Measurements from ENCODE around the gene SUGCT.

The SUGCT gene

DNA sequence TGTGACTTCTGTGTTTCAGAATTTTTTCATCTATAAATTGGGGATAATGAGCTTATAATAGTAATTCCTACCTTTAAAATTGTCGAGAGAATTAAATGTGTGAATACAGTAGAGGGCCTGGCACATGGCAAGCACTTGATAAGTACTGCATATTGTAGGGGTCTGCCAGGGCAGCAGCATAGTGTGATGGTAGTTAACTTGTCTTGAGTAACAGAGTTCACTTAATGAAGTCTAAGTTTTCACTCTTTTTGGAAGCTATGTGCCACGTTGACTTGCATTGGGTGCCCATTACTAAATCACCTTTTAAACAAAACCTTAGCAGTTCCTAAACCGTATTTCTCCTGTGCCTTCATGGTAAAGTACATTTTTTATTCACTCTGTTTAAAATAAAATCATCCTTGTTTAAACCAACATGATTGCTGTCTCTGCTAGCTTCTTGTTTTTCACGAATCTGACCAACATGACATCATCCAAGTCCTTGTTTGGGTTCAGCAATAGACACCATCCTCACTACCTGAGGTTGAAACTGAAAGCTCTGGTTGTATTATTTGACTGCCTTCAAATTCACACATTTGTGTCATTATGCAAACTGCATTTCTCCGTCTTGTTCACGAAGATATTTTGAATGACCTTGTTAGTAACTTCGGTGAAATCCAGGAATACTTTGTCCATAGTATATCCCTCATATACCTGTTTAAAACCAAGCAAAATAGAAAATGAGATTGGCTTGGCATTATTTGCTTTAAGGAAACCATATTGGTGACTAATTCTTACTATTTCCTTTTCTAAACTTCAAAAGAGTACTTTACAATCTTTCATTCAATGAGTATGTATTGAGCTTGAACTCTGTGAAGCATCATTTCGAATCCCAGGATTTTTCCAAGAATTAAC lies 340.2 kb downstream of the SUGCT start (continued):
- TF ChIP-seq, protein P1, sequence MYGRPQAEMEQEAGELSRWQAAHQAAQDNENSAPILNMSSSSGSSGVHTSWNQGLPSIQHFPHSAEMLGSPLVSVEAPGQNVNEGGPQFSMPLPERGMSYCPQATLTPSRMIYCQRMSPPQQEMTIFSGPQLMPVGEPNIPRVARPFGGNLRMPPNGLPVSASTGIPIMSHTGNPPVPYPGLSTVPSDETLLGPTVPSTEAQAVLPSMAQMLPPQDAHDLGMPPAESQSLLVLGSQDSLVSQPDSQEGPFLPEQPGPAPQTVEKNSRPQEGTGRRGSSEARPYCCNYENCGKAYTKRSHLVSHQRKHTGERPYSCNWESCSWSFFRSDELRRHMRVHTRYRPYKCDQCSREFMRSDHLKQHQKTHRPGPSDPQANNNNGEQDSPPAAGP (tag by site-specific recombination; IDR thresholded peaks at IDR 0.05) = no peak

DNA sequence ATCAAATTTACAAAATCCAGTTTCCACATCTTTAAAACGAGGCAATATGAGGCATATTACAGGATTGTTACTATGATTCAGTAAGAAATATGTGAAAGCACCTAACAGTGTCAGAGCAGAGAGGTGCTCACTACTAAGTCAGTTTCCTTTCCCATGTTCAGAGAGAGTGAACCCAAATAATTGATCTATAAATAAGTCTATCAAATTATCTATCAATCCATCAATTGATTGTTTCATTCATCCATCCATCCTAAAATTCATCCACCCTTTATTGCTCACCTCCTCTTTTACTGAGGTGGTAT lies 340.8 kb downstream of the SUGCT start:
- TF ChIP-seq ZNF610 (tag by site-specific recombination; IDR thresholded peaks at IDR 0.05; ENCODE audit: borderline replicate concordance) (no peak), ZNF660 (tag by site-specific recombination; IDR thresholded peaks at IDR 0.05) (no peak), ZXDB (tag by site-specific recombination; IDR thresholded peaks at IDR 0.05) (no peak), ZNF19 (tag by site-specific recombination; IDR thresholded peaks at IDR 0.05; ENCODE audit: low read depth) (no peak), ZNF777 (tag by site-specific recombination; IDR thresholded peaks at IDR 0.05; ENCODE audit: borderline replicate concordance) (no peak), ZNF747 (tag by site-specific recombination; IDR thresholded peaks at IDR 0.05) (no peak), ZNF677 (tag by site-specific recombination; IDR thresholded peaks at IDR 0.05) (no peak), ZBTB1 (tag by site-specific recombination; IDR thresholded peaks at IDR 0.05) (no peak), ZBTB11 (tag by site-specific recombination; conservative IDR thresholded peaks at IDR 0.05; ENCODE audit: low read depth) (no peak), ZBTB7A (tag by site-specific recombination; IDR thresholded peaks at IDR 0.05; ENCODE audit: low read depth) (no peak), ZNF621 (tag by site-specific recombination; IDR thresholded peaks at IDR 0.05) (no peak)
- ChIA-PET POLR2A (no interaction called here), CTCF (no interaction called here)

DNA sequence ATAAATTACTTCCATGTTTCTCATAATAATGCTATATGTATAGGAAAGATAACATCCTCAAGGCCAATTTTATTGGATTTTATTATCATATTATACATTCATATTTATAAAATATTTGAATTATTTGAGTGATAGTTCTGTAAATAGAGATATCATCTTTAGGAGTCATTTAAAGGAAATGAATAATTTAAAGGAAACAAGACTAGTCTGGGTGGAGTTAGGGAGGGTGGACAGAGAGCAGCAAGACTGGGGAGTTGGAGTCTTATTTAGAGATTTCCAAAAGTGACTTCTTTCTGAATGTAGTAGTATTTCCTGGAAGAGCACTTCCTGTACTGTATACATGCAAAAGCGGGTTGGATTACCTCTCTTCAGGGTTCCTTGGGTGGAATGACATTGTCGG lies 342.3 kb downstream of the SUGCT start:
- Histone ChIP-seq H3K4me3 (ENCODE audit: low read depth, low read length) (no peak overlapping the region), H3K36me3 (ENCODE audit: control insufficient read depth in 2 of 2, insufficient read depth in 1 of 2, low read length in 2 of 2) (no peaks in the 10 kb centered on the region), H3K9me3 (ENCODE audit: control insufficient read depth, insufficient read depth, low read depth, low read length) (no peaks in the 10 kb centered on the region), H3K27ac (ENCODE audit: extremely low read depth, low read depth, low read length) (no peak overlapping the region), H3K4me1 (ENCODE audit: control insufficient read depth, insufficient read depth, low read length) (no peaks in the 10 kb centered on the region)
- CTCF ChIA-PET = interaction anchor here (0.6 kb wide), 1 partner anchor 66 kb away, joined by 3 read pairs; no protein-coding TSS in a partner anchor
- POLR2A ChIA-PET = no interaction called here
- no peak for TF ChIP-seq ZNF785 (tag by site-specific recombination; IDR thresholded peaks at IDR 0.05)
- TF ChIP-seq ZNF23 (tag by site-specific recombination; IDR thresholded peaks at IDR 0.05; ENCODE audit: borderline replicate concordance) = no peak
- TF ChIP-seq, protein P2, sequence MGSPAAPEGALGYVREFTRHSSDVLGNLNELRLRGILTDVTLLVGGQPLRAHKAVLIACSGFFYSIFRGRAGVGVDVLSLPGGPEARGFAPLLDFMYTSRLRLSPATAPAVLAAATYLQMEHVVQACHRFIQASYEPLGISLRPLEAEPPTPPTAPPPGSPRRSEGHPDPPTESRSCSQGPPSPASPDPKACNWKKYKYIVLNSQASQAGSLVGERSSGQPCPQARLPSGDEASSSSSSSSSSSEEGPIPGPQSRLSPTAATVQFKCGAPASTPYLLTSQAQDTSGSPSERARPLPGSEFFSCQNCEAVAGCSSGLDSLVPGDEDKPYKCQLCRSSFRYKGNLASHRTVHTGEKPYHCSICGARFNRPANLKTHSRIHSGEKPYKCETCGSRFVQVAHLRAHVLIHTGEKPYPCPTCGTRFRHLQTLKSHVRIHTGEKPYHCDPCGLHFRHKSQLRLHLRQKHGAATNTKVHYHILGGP (tag by site-specific recombination; IDR thresholded peaks at IDR 0.05) = no peak
- TF ChIP-seq SP7 (tag by site-specific recombination; IDR thresholded peaks at IDR 0.05) = no peak
- no peak for TF ChIP-seq ZNF302 (tag by site-specific recombination; IDR thresholded peaks at IDR 0.05; ENCODE audit: low read depth)
- TF ChIP-seq, protein P1 (tag by site-specific recombination; IDR thresholded peaks at IDR 0.05) = no peak
- TF ChIP-seq, protein P3, sequence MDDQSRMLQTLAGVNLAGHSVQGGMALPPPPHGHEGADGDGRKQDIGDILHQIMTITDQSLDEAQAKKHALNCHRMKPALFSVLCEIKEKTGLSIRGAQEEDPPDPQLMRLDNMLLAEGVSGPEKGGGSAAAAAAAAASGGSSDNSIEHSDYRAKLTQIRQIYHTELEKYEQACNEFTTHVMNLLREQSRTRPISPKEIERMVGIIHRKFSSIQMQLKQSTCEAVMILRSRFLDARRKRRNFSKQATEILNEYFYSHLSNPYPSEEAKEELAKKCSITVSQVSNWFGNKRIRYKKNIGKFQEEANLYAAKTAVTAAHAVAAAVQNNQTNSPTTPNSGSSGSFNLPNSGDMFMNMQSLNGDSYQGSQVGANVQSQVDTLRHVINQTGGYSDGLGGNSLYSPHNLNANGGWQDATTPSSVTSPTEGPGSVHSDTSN (CRISPR knock-in tag; IDR thresholded peaks at IDR 0.05) = no peak
- TF ChIP-seq KLF9 (tag by site-specific recombination; IDR thresholded peaks at IDR 0.05; ENCODE audit: low read depth) = no peak
- TF ChIP-seq ZNF792 (tag by site-specific recombination; IDR thresholded peaks at IDR 0.05) = no peak
- no peak for TF ChIP-seq FEZF1 (tag by site-specific recombination; IDR thresholded peaks at IDR 0.05)
- TF ChIP-seq GLI4 (tag by site-specific recombination; IDR thresholded peaks at IDR 0.05) = no peak
- no peak for TF ChIP-seq ZNF513 (tag by site-specific recombination; IDR thresholded peaks at IDR 0.05)

More for the DNA sequence above, 340.8 kb downstream of the SUGCT start:
- no peak overlapping the region for H3K4me3 ChIP-seq (ENCODE audit: low read depth, low read length)
- H3K9me3 ChIP-seq (ENCODE audit: control insufficient read depth, insufficient read depth, low read depth, low read length) = no peaks in the 10 kb centered on the region
- no peak overlapping the region for H3K27ac ChIP-seq (ENCODE audit: extremely low read depth, low read depth, low read length)
- H3K36me3 ChIP-seq (ENCODE audit: control insufficient read depth in 2 of 2, insufficient read depth in 1 of 2, low read length in 2 of 2) = no peaks in the 10 kb centered on the region
- no peaks in the 10 kb centered on the region for H3K4me1 ChIP-seq (ENCODE audit: control insufficient read depth, insufficient read depth, low read length)

Data from HEK293 (cell line).